ENCODE data around the gene ASXL2.
"Not testable (repeated sequence)": the region's sequence is repeated elsewhere in the genome, so short reads cannot be mapped to it uniquely, and the experiment has no call there.

DNA sequence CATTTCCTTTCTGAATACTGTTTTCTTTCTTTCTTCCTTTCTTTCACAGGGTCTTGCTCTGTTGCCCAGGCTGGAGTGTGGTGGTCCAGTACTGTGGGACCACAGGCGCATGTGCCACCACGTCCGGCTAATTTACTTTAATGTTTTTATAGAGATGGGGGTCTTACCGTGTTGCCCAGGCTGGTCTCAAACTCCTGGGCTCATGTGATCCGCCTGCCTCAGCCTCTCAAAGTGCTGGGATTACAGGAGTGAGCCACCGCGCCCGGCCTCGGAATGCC, 35.3 kb upstream of the ASXL2 start:
- TF ChIP-seq POLR2A (IDR thresholded peaks at IDR 0.05): not testable (repeated sequence)
- TF ChIP-seq, protein P1, sequence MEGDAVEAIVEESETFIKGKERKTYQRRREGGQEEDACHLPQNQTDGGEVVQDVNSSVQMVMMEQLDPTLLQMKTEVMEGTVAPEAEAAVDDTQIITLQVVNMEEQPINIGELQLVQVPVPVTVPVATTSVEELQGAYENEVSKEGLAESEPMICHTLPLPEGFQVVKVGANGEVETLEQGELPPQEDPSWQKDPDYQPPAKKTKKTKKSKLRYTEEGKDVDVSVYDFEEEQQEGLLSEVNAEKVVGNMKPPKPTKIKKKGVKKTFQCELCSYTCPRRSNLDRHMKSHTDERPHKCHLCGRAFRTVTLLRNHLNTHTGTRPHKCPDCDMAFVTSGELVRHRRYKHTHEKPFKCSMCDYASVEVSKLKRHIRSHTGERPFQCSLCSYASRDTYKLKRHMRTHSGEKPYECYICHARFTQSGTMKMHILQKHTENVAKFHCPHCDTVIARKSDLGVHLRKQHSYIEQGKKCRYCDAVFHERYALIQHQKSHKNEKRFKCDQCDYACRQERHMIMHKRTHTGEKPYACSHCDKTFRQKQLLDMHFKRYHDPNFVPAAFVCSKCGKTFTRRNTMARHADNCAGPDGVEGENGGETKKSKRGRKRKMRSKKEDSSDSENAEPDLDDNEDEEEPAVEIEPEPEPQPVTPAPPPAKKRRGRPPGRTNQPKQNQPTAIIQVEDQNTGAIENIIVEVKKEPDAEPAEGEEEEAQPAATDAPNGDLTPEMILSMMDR (IDR thresholded peaks at IDR 0.05): not testable (repeated sequence)
